Epithelial cell of proximal tubule (primary cell): ENCODE results near the gene ADCK2. TPM values are rescaled to one million over a fixed set of nuclear protein-coding genes. Genes with fewer than 3 reads are reported as not detected.
"Not testable (repeated sequence)": the region's sequence is repeated elsewhere in the genome, so short reads cannot be mapped to it uniquely, and the experiment has no call there.

Experiments
- DNase-seq: peaks from one replicate; pipeline ENCODE4 v3.0.0-alpha.2; 2011; ENCODE audit warnings: low read depth
- H3K4me3 ChIP-seq: 2 replicates; pipeline ENCODE4 v1.5.1; 2011; ENCODE audit warnings: low read depth, mild to moderate bottlenecking, low read length
- CTCF ChIP-seq: conservative IDR thresholded peaks from 2 replicates; pipeline ENCODE4 v1.5.1; 2012; ENCODE audit warnings: low read depth, mild to moderate bottlenecking, low read length
- total RNA-seq: library from RNA; depleted of rRNA; stranded (reverse); fragments of >200 nt; gene quantifications from 2 replicates; pipeline ENCODE4 v1.2.3, GENCODE V29; 2015

The ADCK2 gene
- total RNA-seq, 1 donor from 2014 or later: 36.8 TPM

DNA sequence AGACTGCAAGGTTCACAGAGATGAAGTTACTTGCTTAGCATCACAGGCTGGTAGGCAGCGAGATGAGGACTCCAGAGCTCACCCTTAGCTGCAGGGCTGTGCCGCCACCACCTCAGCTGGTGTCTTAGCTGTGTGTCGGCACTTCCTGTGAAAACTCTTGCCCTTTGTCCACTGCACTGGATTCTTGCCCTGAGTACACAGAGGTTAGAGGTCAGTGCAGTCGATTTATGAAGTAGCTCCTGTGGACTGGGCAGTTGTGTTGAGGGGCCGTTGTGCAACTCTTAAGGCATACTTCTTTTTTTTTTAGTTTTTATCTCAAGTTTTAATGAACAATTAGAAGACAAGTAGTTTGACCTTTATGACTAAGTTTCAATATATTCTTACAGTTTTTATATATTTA is 34.4 kb downstream of the ADCK2 start:
- no peak for TF ChIP-seq CTCF
- no peak for DNase-seq
- no peak overlapping the region for H3K4me3 ChIP-seq

DNA sequence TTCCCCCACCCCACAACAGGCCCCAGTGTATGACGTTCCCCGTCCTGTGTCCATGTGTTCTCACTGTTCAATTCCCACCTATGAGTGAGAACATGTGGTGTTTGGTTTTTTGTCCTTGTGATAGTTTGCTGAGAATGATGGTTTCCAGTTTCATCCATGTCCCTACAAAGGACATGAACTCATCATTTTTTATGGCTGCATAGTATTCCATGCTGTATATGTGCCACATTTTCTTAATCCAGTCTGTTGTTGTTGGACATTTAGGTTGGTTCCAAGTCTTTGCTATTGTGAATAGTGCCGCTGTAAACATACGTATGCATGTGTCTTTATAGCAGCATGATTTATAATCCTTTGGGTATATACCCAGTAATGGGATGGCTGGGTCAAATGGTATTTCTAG is 36.0 kb downstream of the ADCK2 start:
- not testable (repeated sequence) for DNase-seq, H3K4me3 ChIP-seq

DNA sequence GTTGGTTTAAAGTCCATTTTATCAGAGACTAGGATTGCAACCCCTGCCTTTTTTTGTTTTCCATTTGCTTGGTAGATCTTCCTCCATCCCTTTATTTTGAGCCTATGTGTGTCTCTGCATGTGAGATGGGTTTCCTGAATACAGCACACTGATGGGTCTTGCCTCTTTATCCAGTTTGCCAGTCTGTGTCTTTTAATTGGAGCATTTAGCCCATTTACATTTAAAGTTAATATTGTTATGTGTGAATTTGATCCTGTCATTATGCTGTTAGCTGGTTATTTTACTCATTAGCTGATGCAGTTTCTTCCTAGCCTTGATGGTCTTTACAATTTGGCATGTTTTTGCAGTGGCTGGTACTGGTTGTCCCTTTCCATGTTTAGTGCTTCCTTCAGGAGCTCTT is 39.6 kb downstream of the ADCK2 start:
- DNase-seq: not testable (repeated sequence)

GRCh38 chr7:140714331-140715040 is 41.7 kb downstream of the ADCK2 start:
- no peak for DNase-seq
- TF ChIP-seq CTCF: no peak
- H3K4me3 ChIP-seq: no peak overlapping the region

More for the DNA sequence above, 39.6 kb downstream of the ADCK2 start:
- not testable (repeated sequence) for H3K4me3 ChIP-seq

GRCh38 chr7:140719721-140720120 is 47.0 kb downstream of the ADCK2 start:
- TF ChIP-seq CTCF: no peak
- no peak for DNase-seq
- H3K4me3 ChIP-seq: no peak overlapping the region

DNA sequence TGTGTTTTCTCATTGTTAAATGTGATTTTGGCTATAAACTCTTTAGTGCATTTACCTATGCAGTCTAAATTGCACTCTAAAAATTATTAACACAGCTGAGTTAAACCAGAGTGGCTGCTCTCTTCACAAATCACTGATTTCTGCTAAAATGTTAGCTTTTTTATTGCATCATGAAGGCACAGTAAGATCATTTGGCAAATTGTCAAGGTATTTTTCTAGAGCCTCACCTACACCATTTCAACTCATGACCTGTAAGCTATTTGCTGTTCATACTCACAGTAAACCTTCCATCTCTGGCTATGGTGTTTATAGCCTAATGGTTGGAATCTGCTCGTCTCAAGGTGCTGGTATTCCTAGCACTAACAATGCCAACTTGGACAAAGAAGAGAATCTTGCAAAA is 49.5 kb downstream of the ADCK2 start:
- no peak overlapping the region for H3K4me3 ChIP-seq
- TF ChIP-seq CTCF: no peak
- peak; percentile 73 for DNase-seq

- H3K4me3 ChIP-seq: no peak overlapping the region
- no peak for DNase-seq
- no peak for TF ChIP-seq CTCF
These were observed 50.3 kb downstream of the ADCK2 start for GRCh38 chr7:140723006-140723405.

DNA sequence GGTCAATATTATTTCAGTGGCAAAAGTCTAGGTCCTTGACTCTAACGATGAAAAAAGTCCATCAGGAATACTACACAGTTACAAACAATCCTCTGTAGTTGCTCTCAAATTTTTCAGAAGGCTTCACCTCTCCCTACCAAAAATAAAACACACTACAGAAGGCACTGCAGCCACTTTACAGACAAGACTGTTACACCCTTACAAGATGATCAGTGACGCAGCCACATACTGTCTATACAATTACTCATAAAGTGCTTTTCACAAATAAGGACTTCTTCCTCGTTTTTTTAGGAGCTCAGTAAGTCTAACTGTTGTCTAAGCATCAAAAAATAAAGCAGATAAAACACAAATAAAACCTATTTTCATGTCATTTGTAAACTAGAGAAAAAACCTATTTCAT is 50.8 kb downstream of the ADCK2 start:
- DNase-seq: no peak
- no peak for TF ChIP-seq CTCF
- no peak overlapping the region for H3K4me3 ChIP-seq
